KBM-7 (cell line): ENCODE measurements around the gene SMLR1.

ENCODE experiments used
- DNase-seq: peaks from one replicate; pipeline ENCODE4 v3.0.0-alpha.2; 2015
- in situ Hi-C: fragments of 300-500 bp; cut with MboI; formaldehyde crosslinking; loops from 2 replicates; pipeline ENCODE4 v1.14.3; 2020; ENCODE audit warnings: low sequenced_read_pairs, low pct_unique_long_range_greater_than_20kb, mixed read lengths

Gene SMLR1

DNA sequence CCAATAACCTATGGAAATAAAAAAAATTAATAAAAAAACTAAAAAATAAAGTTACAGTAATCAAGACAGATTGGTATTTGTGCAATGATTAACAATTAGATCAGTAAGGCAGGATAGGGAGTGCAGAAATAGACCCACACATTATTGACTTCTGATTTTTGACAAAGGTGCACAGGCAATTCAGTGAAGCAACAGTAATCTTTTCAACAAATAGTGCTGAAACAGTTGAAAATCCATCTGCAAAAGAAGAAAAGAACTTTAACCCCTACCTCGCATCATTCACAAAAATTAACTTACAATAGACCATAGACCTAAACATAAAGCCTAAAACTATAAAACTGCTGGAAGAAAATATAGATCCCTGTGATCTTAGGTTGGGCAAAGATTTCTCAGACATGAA is 4.5 kb upstream of the SMLR1 start:
- in situ Hi-C loops: no loop called here

GRCh38 chr6:130824978-130825694 is 2.1 kb upstream of the SMLR1 start:
- DNase-seq: no peak
- in situ Hi-C loops: loop anchor here (25.0 kb wide), 1 partner anchor 513 kb away; no protein-coding TSS in a partner anchor

More for the DNA sequence above, 4.5 kb upstream of the SMLR1 start:
- DNase-seq: no peak

DNA sequence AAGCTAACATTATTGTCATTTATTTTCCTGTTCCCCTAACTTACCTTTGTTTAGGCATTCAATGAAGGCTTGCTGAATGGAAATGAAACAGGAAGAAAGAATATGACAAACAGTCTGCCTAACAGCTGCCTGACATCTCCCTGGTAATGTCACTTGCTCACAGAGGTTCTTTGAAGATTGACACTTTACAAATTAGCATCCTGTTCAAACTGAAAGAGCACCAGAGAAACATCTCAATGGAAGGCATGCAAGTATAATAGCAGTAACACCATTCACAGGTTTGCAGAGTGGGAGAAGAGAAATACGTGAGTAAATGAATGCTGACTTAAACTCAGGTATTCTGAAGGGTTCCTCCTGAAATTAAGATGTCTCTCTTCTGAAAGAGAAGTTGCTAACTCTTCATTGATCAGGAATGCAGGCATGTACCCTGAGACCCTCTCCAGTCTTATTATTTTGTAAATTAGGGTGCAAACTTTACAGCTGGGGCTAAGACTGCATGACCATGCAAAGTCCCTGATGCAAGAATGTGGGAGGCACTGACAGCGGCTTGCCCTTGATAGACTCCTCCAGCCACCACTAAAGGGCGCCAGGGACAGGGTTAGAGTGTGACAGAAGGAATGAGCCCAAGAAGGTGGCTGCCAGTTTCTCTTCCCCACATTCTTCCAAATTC is 1.3 kb upstream of the SMLR1 start:
- DNase-seq: no peak
- in situ Hi-C loops: loop anchor here (25.0 kb wide), 1 partner anchor 514 kb away; no protein-coding TSS in a partner anchor

- in situ Hi-C loops: loop anchor here (25.0 kb wide), 1 partner anchor 514 kb away; no protein-coding TSS in a partner anchor
- DNase-seq: no peak
Observed at GRCh38 chr6:130826442-130827246, 562 bp upstream of the SMLR1 start.

- peak; percentile 71 for DNase-seq
Observed at GRCh38 chr6:130829333-130829910, 2.2 kb downstream of the SMLR1 start.

DNA sequence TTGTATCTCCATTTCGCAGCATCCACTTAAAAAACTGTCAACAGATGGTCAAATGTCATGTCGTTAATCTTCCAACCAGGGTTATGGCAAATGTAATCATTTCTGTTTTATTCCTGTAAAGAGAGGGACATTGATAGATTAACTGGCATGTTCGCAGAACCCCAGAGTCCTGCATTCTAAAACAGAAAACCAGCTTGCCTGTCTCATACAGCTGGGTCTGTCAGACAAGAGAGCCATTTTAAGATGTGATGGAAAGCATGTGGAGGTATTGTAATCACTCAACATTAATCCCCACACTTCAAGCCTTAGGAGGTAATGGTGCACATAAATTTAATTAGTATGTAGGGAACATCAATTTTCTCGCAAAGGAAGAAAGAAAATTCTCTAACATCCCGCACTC is 4.4 kb downstream of the SMLR1 start:
- in situ Hi-C loops: loop anchor here (25.0 kb wide), 1 partner anchor 519 kb away; no protein-coding TSS in a partner anchor
- DNase-seq: no peak

More at GRCh38 chr6:130829333-130829910, 2.2 kb downstream of the SMLR1 start:
- in situ Hi-C loops: loop anchor here (25.0 kb wide), 1 partner anchor 517 kb away; no protein-coding TSS in a partner anchor

DNA sequence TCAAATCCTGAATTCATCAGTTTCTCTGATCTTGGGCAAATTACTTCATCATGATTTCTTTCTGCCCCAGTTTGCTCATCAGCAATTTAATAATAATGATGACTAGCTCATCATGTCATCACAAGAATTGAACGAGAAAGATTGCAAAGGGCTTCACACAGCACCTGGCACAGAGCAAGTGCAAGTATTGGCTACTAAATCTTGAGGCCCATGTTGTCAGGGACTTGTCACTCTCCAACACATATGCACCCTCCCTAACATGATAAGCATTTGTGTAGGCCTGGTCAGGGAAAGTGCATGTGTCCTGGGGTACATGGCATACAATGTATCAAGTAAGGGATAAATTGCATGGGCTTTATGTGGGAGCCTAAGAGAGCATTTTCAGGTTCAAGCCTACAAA is 6.4 kb downstream of the SMLR1 start:
- in situ Hi-C loops: loop anchor here (25.0 kb wide), 1 partner anchor 521 kb away; no protein-coding TSS in a partner anchor
- no peak for DNase-seq

- no peak for DNase-seq
- in situ Hi-C loops: loop anchor here (25.0 kb wide), 1 partner anchor 522 kb away; no protein-coding TSS in a partner anchor
Observed at GRCh38 chr6:130834482-130835251, 7.5 kb downstream of the SMLR1 start.

GRCh38 chr6:130836055-130836640 is 8.9 kb downstream of the SMLR1 start:
- in situ Hi-C loops: loop anchor here (25.0 kb wide), 1 partner anchor 524 kb away; no protein-coding TSS in a partner anchor

GRCh38 chr6:130837067-130837466 is 9.9 kb downstream of the SMLR1 start:
- DNase-seq: no peak
- in situ Hi-C loops: loop anchor here (25.0 kb wide), 1 partner anchor 525 kb away; no protein-coding TSS in a partner anchor

More at GRCh38 chr6:130836055-130836640, 8.9 kb downstream of the SMLR1 start:
- no peak for DNase-seq

DNA sequence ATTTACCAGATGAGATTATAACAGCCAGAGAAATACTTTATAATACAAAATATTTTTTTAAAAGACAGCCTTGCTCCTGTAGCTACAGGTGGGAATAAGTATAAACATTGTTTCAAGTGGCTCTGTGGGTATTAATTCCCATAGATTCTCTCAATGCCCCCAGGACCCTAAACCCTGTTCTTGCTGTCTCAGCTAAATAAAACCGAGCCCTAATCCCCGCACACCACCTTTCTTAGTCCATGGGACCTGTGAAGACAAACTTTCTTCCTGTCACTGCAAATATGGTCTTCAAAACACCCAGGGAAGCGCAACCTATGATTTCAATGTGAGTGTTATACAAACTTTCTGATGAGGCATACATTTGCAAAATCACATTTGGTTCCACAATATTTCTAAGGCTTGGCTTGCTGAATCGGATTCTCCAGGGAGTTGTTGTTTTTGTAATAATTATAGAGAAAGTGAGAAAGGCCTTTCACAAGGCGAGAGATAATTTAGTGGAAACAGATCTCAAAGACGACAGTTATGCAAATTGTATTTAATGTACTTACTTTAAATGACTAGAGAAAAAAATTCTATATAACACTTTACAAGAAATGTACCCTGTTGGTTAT is 11.1 kb downstream of the SMLR1 start:
- in situ Hi-C loops: loop anchor here (25.0 kb wide), 1 partner anchor 526 kb away; no protein-coding TSS in a partner anchor
- no peak for DNase-seq

- in situ Hi-C loops: loop anchor here (25.0 kb wide), 1 partner anchor 527 kb away; no protein-coding TSS in a partner anchor
- no peak for DNase-seq
Observed at GRCh38 chr6:130838951-130839350, 11.7 kb downstream of the SMLR1 start.

GRCh38 chr6:130839379-130839778 is 12.2 kb downstream of the SMLR1 start:
- DNase-seq: no peak
- in situ Hi-C loops: loop anchor here (25.0 kb wide), 1 partner anchor 527 kb away; no protein-coding TSS in a partner anchor

GRCh38 chr6:130840050-130840449 is 12.8 kb downstream of the SMLR1 start:
- no peak for DNase-seq
- in situ Hi-C loops: loop anchor here (25.0 kb wide), 1 partner anchor 528 kb away; no protein-coding TSS in a partner anchor

DNA sequence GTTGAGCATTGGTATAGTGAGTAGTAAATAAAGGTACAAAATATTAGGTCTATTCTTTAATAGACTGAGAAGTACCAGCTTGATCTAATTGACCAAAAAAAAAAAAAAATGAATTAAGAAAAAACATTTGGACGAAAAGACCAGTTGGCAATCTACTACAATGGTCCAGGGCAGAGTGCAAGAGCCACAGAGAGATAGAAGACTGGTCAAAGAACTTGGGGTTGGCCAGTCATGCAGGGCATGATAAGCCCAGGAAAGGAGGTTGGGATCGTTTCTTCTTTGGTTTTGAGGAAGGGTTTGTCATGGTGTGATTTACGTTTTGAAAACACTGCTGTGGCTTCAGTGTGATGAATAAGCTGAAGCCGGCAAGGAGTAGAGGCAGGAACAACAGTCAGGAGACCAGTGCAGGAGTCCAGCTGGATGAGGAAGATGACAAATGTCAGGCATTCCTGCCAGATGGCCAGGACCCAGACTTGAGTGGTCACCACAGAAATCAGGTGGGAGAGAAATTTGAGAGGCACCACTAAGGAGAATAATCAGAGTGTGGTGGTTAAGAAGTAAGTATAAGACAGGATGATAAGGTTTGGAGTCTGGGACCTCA is 14.0 kb downstream of the SMLR1 start:
- in situ Hi-C loops: loop anchor here (25.0 kb wide), 1 partner anchor 529 kb away; no protein-coding TSS in a partner anchor
- DNase-seq: no peak

- in situ Hi-C loops: loop anchor here (25.0 kb wide), 1 partner anchor 531 kb away; no protein-coding TSS in a partner anchor
- DNase-seq: peak; percentile 51
Observed at GRCh38 chr6:130843575-130844320, 16.5 kb downstream of the SMLR1 start.
